22Rv1 (cell line): ENCODE measurements around the gene S1PR2.

ENCODE experiments used
- CTCF ChIP-seq: fragments of 450-650 bp; IDR thresholded peaks from 2 replicates; pipeline ENCODE4 v1.5.1; 2017; ENCODE audit warnings: mild to moderate bottlenecking
- ZFX ChIP-seq: fragments of 450-650 bp; IDR thresholded peaks from 2 replicates; pipeline ENCODE4 v1.6.1; 2017; ENCODE audit warnings: antibody characterized with exemption, borderline replicate concordance

- no peak for TF ChIP-seq CTCF
- TF ChIP-seq ZFX = no peak
Measured at GRCh38 chr19:10238172-10238783, 7.1 kb upstream of the S1PR2 start.
